Activated naive CD8-positive, alpha-beta T cell treated with anti-CD3 and anti-CD28 coated beads, Interleukin-2, amount 50 U/mL, for 24 hours (primary cell): ENCODE measurements around the gene HMGB4.

Source experiments
- ATAC-seq: fragments of 150-1000 bp; cut with Tn5 transposase; one replicate; pipeline ENCODE4 v1.10.0; 2021
- DNase-seq: peaks from one replicate; pipeline ENCODE4 v3.0.0; 2021
- H3K27ac Mint-ChIP-seq: one replicate; pipeline ENCODE4 v1.8.0; 2021; ENCODE audit warnings: mild to moderate bottlenecking, mixed read lengths
- H3K27me3 Mint-ChIP-seq: one replicate; pipeline ENCODE4 v1.8.0; 2021; ENCODE audit warnings: mixed read lengths
- H3K36me3 Mint-ChIP-seq: one replicate; pipeline ENCODE4 v1.8.0; 2021; ENCODE audit warnings: low read depth, mixed read lengths
- H3K4me1 Mint-ChIP-seq: one replicate; pipeline ENCODE4 v1.8.0; 2021; ENCODE audit warnings: mixed read lengths
- H3K4me3 Mint-ChIP-seq: one replicate; pipeline ENCODE4 v1.8.0; 2021; ENCODE audit warnings: mild to moderate bottlenecking, moderate library complexity, mixed read lengths
- H3K9me3 Mint-ChIP-seq: one replicate; pipeline ENCODE4 v1.8.0; 2021; ENCODE audit warnings: mixed read lengths

The HMGB4 gene

GRCh38 chr1:33897092-33897725, 33.3 kb downstream of the HMGB4 start:
- DNase-seq = no peak
- Mint-ChIP-seq H3K27ac (no peak overlapping the region), H3K9me3 (no peaks in the 10 kb centered on the region), H3K27me3 (peaks cover 9% of the 10 kb centered on the region), H3K4me1 (no peaks in the 10 kb centered on the region), H3K4me3 (no peak overlapping the region), H3K36me3 (no peaks in the 10 kb centered on the region)
- no peak for ATAC-seq

- H3K27ac Mint-ChIP-seq = no peak overlapping the region
- no peak for ATAC-seq
- H3K4me1 Mint-ChIP-seq = no peaks in the 10 kb centered on the region
- H3K36me3 Mint-ChIP-seq = no peaks in the 10 kb centered on the region
- H3K9me3 Mint-ChIP-seq = no peaks in the 10 kb centered on the region
- no peak overlapping the region for H3K4me3 Mint-ChIP-seq
- DNase-seq = no peak
- peaks cover 7% of the 10 kb centered on the region for H3K27me3 Mint-ChIP-seq
These were observed 34.5 kb downstream of the HMGB4 start for GRCh38 chr1:33898406-33898805.

- no peak overlapping the region for H3K27ac Mint-ChIP-seq
- peaks cover 9% of the 10 kb centered on the region for H3K27me3 Mint-ChIP-seq
- DNase-seq (no peak), ATAC-seq (no peak)
- H3K4me3 Mint-ChIP-seq = no peak overlapping the region
- no peaks in the 10 kb centered on the region for H3K4me1 Mint-ChIP-seq
- no peaks in the 10 kb centered on the region for H3K9me3 Mint-ChIP-seq
- H3K36me3 Mint-ChIP-seq = no peaks in the 10 kb centered on the region
These were observed 35.0 kb downstream of the HMGB4 start for GRCh38 chr1:33898881-33899280.

GRCh38 chr1:33899746-33900145, 35.9 kb downstream of the HMGB4 start:
- H3K9me3 Mint-ChIP-seq = no peaks in the 10 kb centered on the region
- H3K4me3 Mint-ChIP-seq = no peak overlapping the region

GRCh38 chr1:33902486-33903209, 38.8 kb downstream of the HMGB4 start:
- DNase-seq (no peak), ATAC-seq (no peak)
- H3K4me3 Mint-ChIP-seq = no peak overlapping the region
- H3K36me3 Mint-ChIP-seq = no peaks in the 10 kb centered on the region
- no peaks in the 10 kb centered on the region for H3K9me3 Mint-ChIP-seq
- no peak overlapping the region for H3K27ac Mint-ChIP-seq
- peaks cover 6% of the 10 kb centered on the region for H3K27me3 Mint-ChIP-seq
- no peaks in the 10 kb centered on the region for H3K4me1 Mint-ChIP-seq

More at GRCh38 chr1:33899746-33900145, 35.9 kb downstream of the HMGB4 start:
- DNase-seq (no peak), ATAC-seq (no peak)
- H3K27ac Mint-ChIP-seq = no peak overlapping the region
- H3K4me1 Mint-ChIP-seq = no peaks in the 10 kb centered on the region
- H3K36me3 Mint-ChIP-seq = no peaks in the 10 kb centered on the region
- peaks cover 12% of the 10 kb centered on the region for H3K27me3 Mint-ChIP-seq

- peaks cover 6% of the 10 kb centered on the region for H3K27me3 Mint-ChIP-seq
These were observed 39.3 kb downstream of the HMGB4 start for GRCh38 chr1:33903210-33903589.

GRCh38 chr1:33905241-33905640, 41.4 kb downstream of the HMGB4 start:
- DNase-seq (no peak), ATAC-seq (no peak)
- Mint-ChIP-seq H3K9me3 (no peaks in the 10 kb centered on the region), H3K27ac (no peak overlapping the region), H3K36me3 (no peaks in the 10 kb centered on the region), H3K27me3 (peaks cover 6% of the 10 kb centered on the region), H3K4me3 (no peak overlapping the region), H3K4me1 (no peaks in the 10 kb centered on the region)

More at GRCh38 chr1:33903210-33903589, 39.3 kb downstream of the HMGB4 start:
- H3K4me1 Mint-ChIP-seq = no peaks in the 10 kb centered on the region
- H3K4me3 Mint-ChIP-seq = no peak overlapping the region
- no peaks in the 10 kb centered on the region for H3K9me3 Mint-ChIP-seq
- no peak overlapping the region for H3K27ac Mint-ChIP-seq
- ATAC-seq = no peak
- H3K36me3 Mint-ChIP-seq = no peaks in the 10 kb centered on the region
- no peak for DNase-seq

GRCh38 chr1:33906156-33906555, 42.3 kb downstream of the HMGB4 start:
- H3K4me3 Mint-ChIP-seq = no peak overlapping the region
- H3K36me3 Mint-ChIP-seq = no peaks in the 10 kb centered on the region
- peaks cover 4% of the 10 kb centered on the region for H3K27me3 Mint-ChIP-seq
- H3K9me3 Mint-ChIP-seq = no peaks in the 10 kb centered on the region
- H3K27ac Mint-ChIP-seq = no peak overlapping the region
- DNase-seq (no peak), ATAC-seq (no peak)
- H3K4me1 Mint-ChIP-seq = no peaks in the 10 kb centered on the region

GRCh38 chr1:33908324-33908956, 44.6 kb downstream of the HMGB4 start:
- no peaks in the 10 kb centered on the region for H3K36me3 Mint-ChIP-seq
- no peak overlapping the region for H3K27ac Mint-ChIP-seq
- no peaks in the 10 kb centered on the region for H3K4me1 Mint-ChIP-seq
- no peak for DNase-seq
- H3K27me3 Mint-ChIP-seq = peaks cover 10% of the 10 kb centered on the region
- H3K4me3 Mint-ChIP-seq = no peak overlapping the region
- no peak for ATAC-seq
- no peaks in the 10 kb centered on the region for H3K9me3 Mint-ChIP-seq
